NOMO-1 treated with DMSO at 0.1 percent for 48 hours (cell line): ENCODE data around the gene CARD9.
A peak's percentile ranks its signal among the peaks of the same experiment; 100 is the strongest.

Experiments used
- DNase-seq: peaks from one replicate; lab custom pipeline; 2025; ENCODE audit not compliant: unreplicated experiment; lab: John Stamatoyannopoulos, UW

Gene CARD9

DNA sequence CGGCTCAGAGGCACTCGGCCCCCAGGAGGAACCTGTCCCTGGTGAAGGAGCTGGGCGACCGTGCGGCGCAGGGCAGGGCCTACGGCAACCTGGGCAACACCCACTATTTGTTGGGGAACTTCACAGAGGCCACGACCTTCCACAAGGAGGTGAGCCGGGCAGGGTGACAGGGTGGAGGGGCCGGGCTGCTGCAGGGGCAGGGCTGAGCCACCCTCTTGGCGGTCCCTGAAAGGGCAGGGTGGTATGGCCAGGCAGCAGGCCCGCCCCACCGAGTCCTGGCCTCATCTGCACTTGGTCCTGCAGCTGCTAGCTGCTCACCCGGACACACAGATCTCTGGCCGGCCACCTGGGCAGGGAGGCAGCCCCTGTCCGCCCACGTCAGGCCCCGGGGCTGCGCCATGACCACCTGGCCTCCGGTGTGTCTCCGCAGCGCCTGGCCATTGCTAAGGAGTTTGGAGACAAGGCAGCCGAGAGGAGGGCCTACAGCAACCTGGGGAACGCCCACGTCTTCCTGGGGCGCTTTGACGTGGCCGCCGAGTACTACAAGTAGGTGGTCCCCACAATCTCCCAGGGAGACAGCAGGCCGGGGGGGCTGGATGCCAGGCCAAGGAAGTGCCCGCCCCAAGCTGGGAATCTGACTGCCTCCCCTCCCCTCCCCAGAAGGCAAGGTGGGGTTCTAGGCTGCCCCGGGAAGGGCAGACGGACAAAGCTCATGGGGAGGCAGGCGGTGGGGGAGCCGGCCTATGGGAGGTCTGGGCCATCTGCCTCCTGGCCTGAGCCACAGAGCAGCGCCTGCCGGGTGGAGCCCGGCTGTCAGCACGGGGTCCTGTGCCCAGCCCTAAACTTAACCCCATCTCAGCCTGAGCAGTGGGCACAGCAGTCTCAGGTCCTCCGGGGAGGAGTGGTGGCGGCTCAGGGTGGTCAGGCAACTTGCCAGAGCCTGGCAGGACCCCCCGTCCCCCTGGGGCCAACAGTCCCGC is 35.8 kb downstream of the CARD9 start:
- no peak for DNase-seq

DNA sequence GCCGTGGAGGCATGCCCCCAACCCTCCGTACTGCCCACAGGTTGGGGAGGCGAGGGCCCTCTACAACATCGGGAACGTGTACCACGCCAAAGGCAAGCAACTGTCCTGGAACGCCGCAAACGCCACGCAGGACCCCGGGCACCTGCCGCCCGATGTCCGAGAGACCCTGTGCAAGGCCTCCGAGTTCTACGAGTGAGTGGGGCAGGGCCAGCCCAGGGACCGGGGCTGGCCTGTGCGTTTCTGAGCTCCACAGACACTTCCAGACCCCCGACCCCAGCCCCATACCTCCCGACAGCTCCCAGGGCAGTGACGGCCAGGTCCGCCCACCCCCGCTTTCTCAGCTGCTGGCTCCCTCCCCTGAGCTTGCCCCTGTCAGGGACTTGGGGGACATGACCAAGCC is 36.6 kb downstream of the CARD9 start:
- no peak for DNase-seq

DNA sequence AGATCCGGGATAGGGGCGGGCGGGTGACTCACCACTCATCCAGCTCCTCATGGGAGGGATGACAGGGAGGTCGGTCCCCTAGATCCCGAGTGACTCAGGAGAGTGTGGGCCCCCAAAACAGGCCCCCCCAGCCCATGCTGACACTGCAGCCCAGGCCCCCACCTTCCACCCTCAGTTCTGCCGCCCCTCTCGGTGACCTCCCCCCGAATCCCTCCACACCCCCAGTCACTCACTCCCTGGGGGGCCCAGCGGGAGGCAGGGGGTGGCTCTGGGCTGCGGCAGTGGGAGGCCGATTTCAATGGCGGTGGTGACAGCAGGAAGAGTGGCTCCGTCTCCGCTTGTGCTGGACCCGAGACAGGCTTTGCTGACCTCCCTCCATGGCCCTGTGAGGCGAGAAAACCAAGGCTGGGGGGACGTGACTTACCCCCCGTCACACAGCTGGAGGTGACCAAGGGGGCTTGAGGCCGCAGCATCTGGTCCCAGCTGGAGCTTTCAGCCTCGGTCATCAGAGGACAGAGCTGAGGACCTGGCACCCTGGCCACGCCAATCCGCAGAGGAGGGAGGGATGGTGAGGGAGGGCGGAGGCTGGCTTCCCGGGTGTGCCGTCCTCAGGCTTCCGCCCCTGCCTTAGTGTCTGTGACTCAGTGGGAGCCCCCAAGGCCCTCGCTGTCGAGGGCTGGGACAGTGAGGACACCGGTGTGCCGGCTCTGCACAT is 37.2 kb downstream of the CARD9 start:
- DNase-seq, result no peak

DNA sequence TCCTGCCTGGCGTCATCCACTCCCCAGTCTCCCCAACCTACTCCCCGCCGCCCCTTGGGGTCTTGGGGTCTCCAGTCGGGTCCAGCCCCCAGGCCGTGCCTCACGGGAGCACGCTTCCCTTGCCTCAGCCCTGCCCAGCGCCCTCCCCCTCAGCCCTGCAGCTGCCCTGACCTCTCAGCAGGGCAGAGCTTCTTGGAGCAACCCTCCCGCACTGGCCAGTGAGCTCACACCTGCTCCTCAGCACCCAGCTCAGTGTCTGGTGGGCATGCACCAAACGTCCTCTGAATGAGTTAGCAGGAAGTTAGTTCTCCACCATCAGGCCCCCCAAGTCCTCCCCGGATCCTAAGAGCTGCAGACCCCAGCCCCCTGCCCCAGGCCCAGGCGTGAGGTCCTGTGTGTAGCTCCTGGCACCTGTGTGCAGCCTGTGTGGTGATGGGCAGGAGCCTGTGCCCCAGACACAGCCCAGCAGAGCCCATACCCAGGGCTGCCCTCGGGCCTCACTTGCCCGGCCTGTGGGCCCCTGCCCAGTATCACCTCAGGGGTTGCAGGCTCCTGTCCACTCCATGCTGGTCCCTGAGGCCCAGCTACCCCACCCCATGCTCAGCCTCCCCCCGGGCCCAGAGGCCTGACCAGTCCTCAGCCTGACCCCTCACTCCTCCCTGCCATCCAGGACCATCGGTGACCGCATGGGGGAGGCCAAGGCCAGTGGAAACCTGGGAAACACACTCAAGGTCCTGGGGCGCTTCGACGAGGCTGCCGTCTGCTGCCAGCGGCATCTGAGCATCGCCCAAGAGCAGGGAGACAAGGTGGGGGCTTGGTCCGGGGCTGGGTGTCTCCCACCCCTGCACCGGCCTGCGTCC is 37.9 kb downstream of the CARD9 start:
- DNase-seq, result no peak

DNA sequence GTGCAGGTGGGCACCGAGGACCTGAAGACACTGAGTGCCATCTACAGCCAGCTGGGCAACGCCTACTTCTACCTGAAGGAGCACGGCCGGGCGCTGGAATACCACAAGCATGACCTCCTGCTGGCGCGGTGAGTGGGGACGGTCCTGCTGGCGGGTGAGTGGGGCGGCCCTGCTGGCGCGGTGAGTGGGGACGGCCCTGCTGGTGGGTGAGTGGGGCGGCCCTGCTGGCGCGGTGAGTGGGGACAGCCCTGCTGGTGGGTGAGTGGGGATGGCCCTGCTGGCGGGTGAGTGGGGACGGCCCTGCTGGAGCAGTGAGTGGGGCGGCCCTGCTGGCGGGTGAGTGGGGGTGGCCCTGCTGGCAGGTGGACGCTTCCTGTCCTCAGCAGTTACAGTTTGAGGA is 38.9 kb downstream of the CARD9 start:
- DNase-seq, result no peak

DNA sequence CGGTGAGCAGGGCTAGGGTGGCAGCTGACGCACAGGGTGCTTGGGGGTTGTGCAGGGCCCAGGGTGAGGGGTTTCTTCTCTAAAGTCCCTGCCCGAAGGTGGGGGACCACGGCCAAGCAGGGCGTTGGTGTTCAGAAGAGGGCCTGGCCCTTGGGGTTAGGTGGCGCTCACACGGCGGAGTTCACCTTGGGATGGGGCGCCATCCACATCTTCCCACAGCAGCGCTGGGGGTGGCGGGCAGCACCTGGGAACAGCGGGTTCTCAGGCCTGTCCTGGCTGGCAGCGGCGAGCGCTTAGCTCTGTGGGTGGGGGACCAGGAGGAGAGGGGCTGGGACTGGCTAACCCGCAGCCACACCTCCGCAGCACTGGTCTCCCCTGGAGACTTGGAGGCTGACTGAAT is 40.0 kb downstream of the CARD9 start:
- no peak for DNase-seq

DNA sequence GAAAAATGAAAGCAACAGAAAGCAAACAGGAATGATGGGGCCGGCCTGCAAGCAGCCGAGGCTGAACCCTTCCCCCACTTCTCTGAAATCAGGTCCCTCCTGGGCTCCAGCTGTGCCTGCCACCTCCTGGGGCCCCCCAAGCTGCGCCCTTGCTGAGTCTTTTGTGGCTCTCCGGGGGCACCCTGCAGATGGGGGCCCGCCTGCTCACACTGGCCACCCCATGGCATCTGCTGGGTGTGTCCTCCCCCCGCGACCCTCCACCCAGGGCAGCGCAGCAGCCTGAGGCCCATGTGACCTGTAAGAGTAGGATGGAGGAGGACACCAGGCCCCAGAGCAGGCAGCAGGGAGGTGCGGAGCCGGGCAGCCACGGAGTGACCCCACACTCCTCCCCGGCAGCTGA is 40.4 kb downstream of the CARD9 start:
- no peak for DNase-seq

DNA sequence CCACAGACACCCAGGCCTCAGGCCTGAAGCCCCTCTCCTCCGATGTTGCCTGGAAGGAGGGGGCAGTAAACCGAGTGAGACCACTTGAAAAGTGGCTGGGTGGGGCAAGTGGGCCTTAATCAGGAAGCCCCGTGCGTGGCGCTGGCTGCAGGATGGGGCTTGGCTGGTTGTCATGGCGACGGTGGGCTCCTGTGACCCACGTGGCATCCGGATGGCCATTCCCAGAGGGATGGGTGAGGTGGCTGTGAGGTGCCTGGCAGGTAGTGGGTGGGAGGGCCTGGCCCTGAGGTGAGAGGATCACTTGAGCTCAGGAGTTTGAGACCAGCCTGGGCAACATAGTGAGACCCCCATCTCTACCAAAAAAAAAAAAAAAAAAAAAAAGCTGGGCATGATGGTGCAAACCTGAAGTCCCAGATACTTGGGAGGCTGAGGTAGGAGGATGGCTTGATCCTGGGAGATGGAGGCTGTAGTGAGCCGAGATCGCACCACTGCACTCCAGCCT is 40.9 kb downstream of the CARD9 start:
- no peak for DNase-seq

DNA sequence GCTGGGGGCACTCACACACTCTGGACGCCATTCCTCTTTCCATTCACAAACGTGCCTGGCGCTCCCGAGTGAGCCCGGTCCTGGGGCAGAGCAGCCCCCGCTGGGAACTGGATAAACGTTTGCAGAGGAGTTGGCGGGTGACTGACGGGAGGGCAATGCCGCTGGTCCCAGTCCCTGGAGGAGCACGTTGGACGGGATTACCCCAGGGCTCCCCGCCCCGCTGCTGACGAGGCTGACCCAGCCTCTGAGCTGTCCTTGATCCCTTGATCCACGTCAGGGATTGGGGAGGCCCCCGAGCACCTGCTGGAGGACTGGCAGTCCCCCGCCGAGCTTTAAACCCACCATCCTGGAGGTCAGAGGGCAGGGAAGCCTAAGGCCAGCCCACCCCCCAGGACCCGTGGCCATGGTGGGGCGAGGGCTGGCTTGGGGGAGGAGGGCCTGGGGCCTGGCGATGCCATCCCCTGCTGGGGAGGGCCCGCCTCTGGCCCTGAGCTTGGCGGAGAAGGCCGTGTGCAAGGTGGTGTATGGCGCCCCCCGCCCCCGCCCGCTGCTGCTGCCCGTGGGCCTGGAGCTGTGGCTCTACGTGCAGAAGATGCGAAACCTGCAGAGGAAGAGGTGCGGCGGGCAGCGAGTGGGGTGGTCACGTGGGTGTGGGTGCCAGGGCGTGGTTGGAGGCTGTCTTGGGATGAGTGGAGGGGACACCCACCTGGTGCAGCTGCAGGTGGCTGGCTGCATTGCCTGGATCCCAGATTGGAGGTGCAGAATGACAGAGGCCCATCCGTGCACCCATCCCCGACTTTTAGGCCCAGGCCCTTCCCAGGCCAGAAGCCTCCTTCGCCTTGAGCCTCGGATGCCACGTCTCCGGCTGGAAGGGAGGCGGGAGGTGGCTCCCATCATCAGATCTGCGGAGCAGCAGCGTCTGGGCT is 41.6 kb downstream of the CARD9 start:
- no peak for DNase-seq

DNA sequence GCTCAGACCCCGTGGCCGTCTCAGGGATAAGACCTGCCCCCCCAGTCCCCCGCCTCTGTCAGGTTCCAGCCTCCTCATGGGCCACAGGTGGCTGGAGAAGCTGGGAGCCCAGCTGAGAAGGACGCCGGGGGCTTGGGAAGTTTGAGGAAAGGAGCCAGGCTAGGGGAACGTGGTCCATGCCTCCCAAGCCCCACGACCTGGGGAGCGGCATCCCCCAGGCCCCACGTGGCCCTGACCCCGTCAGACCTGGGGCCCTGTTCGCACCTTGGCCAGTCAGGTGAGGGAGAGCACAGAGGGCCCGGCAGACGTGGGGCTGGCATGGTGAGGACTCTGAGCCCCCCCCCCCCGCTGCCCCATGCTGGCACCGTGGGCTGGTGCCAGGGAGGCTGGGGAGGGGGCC is 42.4 kb downstream of the CARD9 start:
- DNase-seq, result no peak

DNA sequence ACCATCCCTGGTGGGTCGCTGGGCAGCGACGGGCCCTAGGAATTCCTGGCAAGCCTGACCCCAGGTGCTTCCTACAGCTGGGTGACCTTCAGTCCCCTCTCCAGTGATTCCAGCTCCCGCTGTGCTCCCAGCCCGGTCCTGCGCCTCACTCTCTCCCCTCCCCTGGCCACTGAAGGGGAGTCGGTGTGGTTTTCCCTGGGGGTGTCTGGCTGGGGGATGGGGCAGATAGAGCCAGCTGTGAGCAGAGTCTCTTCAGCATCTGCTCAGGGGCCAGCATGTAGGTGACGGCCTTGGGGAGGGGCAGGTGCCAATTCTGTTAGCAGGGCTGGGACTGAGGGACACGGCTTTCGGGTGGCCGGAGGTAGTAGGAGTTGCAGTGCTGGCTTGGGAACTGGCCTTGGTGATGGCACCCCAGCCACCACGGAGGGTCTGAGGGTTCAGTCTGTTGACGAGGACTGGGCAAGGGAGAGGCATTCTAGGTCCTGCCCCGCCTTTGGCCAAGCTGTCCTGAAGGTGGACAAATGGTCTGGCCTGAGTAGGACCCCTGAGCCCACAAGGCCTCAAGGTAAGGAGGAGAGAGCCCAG is 43.0 kb downstream of the CARD9 start:
- DNase-seq, result no peak

DNA sequence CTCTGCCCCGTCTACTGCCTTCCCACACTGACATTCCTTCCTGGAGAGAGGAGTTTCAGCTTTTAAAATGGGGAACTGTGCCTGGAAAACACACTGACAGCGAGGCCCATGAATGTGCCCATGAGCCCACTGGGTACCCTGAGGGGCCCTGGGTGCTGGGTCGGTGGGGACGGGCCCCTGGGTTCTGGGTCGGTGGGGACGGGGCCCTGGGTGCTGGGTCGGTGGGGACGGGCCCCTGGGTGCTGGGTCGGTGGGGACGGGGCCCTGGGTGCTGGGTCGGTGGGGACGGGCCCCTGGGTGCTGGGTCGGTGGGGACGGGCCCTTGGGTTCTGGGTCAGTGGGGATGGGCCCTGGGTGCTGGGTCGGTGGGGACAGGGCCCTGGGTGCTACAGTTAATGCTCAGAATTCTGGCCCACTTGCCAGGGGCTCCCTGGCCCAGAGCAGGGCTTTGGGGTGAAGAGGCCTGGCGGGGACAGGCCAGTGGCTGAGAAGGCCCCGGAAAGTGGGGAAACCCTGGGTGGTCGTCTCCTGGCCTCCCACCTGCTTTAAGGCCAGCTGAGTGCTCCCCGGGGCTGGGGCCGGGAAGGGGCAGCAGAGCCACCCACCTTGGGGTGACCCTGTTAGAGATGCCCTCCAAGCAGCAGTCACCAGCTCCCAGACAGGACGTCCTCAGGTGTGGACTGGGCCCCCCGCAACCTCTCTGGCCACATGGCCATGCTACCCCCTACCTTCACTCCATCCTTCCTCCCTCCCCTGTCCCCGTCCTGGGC is 43.6 kb downstream of the CARD9 start:
- DNase-seq, result no peak

DNA sequence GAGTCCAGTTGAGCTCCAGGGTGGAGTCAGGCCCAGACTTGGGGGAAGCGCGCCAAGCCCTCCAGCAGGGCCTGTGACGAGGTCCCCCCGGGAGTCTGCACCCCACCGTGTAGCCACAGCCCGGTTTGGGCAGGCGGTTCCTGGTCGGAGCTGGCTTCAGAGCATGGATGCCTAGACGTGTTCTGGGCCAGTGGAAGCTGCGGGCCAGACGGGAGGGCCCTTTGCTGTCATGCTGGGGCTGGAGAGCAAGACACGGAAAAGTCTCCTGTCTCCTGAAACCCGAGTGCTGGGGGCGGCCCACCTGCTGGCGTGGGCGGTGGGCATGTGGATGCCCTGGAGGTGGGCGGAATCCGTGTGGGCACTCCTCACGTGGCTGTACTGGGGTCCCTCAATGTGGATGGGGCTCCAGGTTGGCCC is 44.2 kb downstream of the CARD9 start:
- no peak for DNase-seq

DNA sequence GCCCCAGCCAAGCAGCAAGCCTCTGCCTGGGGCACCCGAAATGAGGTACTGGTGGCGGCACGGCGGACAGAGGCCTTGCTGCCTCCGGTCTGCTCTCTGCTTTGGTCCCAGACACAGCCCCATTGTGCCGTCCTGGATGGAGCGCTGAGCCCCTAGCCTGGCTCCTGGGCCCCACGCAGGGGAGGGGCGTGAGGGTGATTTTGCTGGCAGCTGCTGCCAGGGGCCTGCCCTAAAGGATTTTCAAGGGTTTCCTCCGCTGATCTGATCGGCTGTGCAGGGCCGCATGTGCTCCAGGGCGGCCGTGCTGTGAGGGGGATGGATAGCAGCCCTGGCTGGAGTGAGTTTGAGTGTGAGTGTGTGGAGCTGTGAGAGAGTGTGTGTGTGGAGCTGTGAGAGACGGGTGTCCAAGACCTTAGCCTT is 44.8 kb downstream of the CARD9 start:
- DNase-seq, result peak; percentile 9

DNA sequence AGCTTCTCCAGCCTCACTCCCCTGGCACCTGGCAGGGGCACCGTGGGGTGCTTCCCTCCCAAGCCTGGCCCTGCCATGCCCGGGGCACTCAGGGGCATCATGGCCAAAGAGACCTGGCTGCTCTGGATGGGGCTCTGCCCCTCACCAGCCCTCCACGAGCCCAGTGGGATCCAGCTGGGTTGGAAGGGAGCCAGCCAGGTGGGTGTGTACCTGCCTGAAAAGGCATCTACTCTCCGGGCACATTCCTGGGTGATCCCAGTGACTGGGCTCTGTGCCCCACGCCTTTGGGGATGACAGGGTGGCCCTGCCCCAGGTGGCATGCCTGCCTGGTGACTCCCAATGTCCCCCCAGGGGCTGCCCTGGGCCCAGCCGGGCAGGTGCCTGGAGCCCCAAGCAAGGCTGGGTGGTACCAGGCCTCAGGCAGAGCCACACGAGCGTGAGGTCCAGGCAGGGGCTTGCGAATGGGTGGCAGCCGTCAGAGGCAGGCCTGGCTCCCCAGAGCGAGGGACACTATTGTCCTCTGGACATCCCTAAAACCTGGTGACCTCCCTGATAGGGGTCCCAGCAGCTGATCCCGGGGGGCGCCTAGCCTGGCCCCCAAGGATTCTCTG is 45.4 kb downstream of the CARD9 start:
- DNase-seq, result no peak

DNA sequence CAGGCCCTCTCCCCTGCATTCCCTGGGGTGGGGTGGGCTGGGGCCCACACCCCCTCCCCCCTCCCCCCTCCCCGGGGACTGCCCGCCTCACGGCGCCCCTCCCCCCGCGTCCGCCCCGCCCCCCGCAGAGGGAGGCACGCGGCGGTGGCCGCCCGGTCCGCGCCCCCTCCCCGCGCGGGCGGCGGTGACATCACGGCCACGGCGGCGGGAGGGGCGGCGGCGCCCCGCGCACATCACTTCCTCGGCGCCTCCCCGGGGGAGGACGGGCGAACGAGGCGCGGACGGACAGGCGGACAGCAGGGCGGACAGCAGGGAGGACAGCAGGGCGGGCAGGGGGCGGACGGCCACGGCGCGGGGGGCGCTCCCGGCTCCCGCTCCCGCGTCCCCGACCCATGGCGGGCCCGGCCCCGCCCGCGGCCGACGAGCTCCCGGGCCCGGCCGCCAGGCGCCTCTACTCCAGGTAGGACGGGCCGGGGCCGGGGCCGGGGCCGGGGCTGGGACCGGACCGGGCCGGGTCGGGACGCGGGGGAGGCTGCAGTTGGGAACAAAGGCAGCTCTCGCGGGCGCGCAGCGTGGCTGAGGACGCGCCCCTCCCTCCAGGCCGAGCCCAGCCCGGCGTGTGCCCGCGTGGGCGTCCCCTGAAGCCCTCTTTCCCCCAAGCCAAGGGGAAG is 46.0 kb downstream of the CARD9 start, which contains the start of gene GPSM1:
Gene GPSM1 (plus strand): TSS at position 236 of the 671 bp plus-strand sequence. CDS start 157 bp downstream, at position 393.
- DNase-seq, result peak; percentile 27

DNA sequence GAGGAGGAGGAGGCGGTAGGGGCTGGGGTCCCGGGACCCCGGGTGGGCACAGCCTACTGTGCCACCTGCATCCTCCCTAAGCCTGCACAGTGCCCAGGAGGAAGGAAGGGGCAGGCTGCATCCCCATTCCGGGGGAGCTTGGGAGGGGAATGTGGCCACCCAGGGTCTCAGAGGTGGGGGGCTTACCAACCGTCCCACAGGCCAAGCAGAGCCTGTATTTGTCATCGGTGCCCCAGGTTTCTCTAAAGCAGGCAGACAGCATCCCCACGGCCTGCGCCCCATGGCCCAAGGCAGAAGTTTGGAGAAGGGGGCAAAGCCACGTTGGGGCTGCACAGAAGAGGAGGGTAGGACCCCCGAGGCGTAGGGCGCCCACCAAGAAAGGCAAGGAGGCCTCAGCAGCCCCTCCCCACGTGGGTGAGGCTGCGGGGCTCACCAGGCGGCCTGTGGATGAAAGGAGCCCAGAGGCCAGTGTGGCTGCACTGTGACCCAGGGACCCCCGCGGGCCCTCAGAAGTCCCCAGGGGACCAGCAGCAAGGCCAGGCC is 46.6 kb downstream of the CARD9 start:
- DNase-seq, result no peak
